NCI-H526 (cell line): ENCODE results near the gene XRN2.
"Not testable (repeated sequence)": the region's sequence is repeated elsewhere in the genome, so short reads cannot be mapped to it uniquely, and the experiment has no call there.

Experiments
- DNase-seq, 2 experiments: peaks; one replicate each; lab custom pipeline; 2025; lab: John Stamatoyannopoulos, UW

Gene XRN2

GRCh38 chr20:21352703-21353102 lies 49.6 kb downstream of the XRN2 start:
- no peak for DNase-seq

- no peak for DNase-seq
These were observed 50.1 kb downstream of the XRN2 start for GRCh38 chr20:21353236-21353635.

GRCh38 chr20:21355981-21356380 lies 52.9 kb downstream of the XRN2 start:
- DNase-seq, result no peak

GRCh38 chr20:21356386-21356785 lies 53.3 kb downstream of the XRN2 start:
- no peak for DNase-seq

GRCh38 chr20:21357844-21358243 lies 54.7 kb downstream of the XRN2 start:
- DNase-seq, result no peak

- DNase-seq, result no peak
These were observed 55.6 kb downstream of the XRN2 start for GRCh38 chr20:21358737-21359136.

GRCh38 chr20:21360705-21361104 lies 57.6 kb downstream of the XRN2 start:
- no peak for DNase-seq

GRCh38 chr20:21361266-21361665 lies 58.1 kb downstream of the XRN2 start:
- no peak for DNase-seq

GRCh38 chr20:21364413-21364812 lies 61.3 kb downstream of the XRN2 start:
- no peak for DNase-seq

GRCh38 chr20:21365771-21366170 lies 62.6 kb downstream of the XRN2 start:
- DNase-seq, result no peak

- DNase-seq, result not testable (repeated sequence)
These were observed 63.1 kb downstream of the XRN2 start for GRCh38 chr20:21366273-21366672.

GRCh38 chr20:21368791-21369190 lies 65.7 kb downstream of the XRN2 start:
- DNase-seq, result no peak

- no peak for DNase-seq
These were observed 68.1 kb downstream of the XRN2 start for GRCh38 chr20:21371193-21371592.

GRCh38 chr20:21372016-21372415 lies 68.9 kb downstream of the XRN2 start:
- DNase-seq, result no peak

GRCh38 chr20:21373436-21373835 lies 70.3 kb downstream of the XRN2 start:
- no peak for DNase-seq

GRCh38 chr20:21376626-21377025 lies 73.5 kb downstream of the XRN2 start:
- no peak for DNase-seq

- no peak for DNase-seq
These were observed 74.6 kb downstream of the XRN2 start for GRCh38 chr20:21377701-21378100.

- DNase-seq, result no peak
These were observed 75.1 kb downstream of the XRN2 start for GRCh38 chr20:21378259-21378658.

GRCh38 chr20:21380711-21381110 lies 77.6 kb downstream of the XRN2 start:
- DNase-seq, result no peak

- no peak for DNase-seq
These were observed 78.5 kb downstream of the XRN2 start for GRCh38 chr20:21381619-21382018.

- DNase-seq, result no peak
These were observed 81.3 kb downstream of the XRN2 start for GRCh38 chr20:21384308-21384892.

GRCh38 chr20:21386111-21386510 lies 83.0 kb downstream of the XRN2 start:
- no peak for DNase-seq

- no peak for DNase-seq
These were observed 84.4 kb downstream of the XRN2 start for GRCh38 chr20:21387528-21387927.

- DNase-seq, result no peak
These were observed 85.4 kb downstream of the XRN2 start for GRCh38 chr20:21388566-21388965.

- no peak for DNase-seq
These were observed 86.2 kb downstream of the XRN2 start for GRCh38 chr20:21389368-21389767.
